Measurements from ENCODE around the gene NODAL.

NODAL gene

GRCh38 chr10:70403483-70404035 is 37.9 kb downstream of the NODAL start:
- no peak for FAIRE-seq
- DNase-seq (ENCODE audit: extremely low spot score, insufficient read length, low read depth): no peak

- no peak for FAIRE-seq
These were observed 42.3 kb downstream of the NODAL start for GRCh38 chr10:70399177-70399576.

GRCh38 chr10:70396140-70396539 is 45.3 kb downstream of the NODAL start:
- FAIRE-seq: no peak
- no peak for DNase-seq (ENCODE audit: extremely low spot score, insufficient read length, low read depth)

More at GRCh38 chr10:70399177-70399576, 42.3 kb downstream of the NODAL start:
- DNase-seq (ENCODE audit: extremely low spot score, insufficient read length, low read depth): no peak

GRCh38 chr10:70391654-70392053 is 49.8 kb downstream of the NODAL start:
- no peak for FAIRE-seq
- no peak for DNase-seq (ENCODE audit: extremely low spot score, insufficient read length, low read depth)

Measured in GM18507 (cell line).